Measurements from ENCODE around the gene TRPM7.
"Not testable (repeated sequence)": the region's sequence is repeated elsewhere in the genome, so short reads cannot be mapped to it uniquely, and the experiment has no call there.

The TRPM7 gene, protein sequence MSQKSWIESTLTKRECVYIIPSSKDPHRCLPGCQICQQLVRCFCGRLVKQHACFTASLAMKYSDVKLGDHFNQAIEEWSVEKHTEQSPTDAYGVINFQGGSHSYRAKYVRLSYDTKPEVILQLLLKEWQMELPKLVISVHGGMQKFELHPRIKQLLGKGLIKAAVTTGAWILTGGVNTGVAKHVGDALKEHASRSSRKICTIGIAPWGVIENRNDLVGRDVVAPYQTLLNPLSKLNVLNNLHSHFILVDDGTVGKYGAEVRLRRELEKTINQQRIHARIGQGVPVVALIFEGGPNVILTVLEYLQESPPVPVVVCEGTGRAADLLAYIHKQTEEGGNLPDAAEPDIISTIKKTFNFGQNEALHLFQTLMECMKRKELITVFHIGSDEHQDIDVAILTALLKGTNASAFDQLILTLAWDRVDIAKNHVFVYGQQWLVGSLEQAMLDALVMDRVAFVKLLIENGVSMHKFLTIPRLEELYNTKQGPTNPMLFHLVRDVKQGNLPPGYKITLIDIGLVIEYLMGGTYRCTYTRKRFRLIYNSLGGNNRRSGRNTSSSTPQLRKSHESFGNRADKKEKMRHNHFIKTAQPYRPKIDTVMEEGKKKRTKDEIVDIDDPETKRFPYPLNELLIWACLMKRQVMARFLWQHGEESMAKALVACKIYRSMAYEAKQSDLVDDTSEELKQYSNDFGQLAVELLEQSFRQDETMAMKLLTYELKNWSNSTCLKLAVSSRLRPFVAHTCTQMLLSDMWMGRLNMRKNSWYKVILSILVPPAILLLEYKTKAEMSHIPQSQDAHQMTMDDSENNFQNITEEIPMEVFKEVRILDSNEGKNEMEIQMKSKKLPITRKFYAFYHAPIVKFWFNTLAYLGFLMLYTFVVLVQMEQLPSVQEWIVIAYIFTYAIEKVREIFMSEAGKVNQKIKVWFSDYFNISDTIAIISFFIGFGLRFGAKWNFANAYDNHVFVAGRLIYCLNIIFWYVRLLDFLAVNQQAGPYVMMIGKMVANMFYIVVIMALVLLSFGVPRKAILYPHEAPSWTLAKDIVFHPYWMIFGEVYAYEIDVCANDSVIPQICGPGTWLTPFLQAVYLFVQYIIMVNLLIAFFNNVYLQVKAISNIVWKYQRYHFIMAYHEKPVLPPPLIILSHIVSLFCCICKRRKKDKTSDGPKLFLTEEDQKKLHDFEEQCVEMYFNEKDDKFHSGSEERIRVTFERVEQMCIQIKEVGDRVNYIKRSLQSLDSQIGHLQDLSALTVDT (N-terminal part only)

DNA sequence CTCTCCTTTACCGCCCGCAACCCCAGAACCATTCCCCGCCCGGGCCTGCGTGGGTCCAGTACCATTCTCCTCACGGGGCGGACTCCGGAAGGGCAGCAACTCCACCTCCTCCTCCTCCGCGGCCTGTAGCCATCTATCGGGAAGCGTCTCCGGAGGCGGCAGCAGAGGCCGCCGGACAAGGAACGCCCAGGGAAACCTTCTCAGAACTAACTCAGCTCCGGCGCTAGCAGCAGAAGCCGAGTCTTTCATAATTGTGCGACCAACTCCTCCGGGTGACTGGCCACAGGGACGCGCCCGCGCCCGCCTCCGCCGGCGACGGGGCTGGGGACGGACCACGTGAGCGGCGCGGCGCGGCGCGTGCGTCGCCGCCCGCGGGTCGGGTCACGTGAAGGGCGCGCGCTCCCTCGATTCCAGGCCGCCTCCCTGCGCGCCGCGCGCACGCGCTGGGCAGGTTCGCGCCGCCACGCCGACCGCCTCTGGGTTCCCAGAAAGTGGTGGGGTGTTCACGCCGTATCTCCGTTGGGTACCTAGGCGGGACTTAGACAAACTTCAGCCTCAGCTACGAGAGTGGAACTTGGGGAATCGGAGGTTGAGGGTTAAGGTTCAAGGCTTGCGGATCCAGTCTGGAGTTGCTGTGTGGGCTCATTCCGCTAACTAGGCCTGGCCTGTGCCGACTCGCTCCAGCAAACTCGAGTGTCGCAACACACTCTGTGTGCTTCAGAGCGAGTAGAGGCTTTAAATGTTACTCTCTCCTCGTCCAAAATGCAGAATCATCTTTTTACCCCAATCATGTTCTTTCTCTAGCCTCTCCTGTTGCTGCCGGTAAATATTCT is at the start of gene TRPM7:
TRPM7 (minus strand) TSS at position 329 of the 833 bp plus-strand sequence; CDS start at position 65, 264 bp downstream.
- in situ Hi-C loops (cut with MboI; ENCODE audit: low sequenced_read_pairs), result no loop called here

DNA sequence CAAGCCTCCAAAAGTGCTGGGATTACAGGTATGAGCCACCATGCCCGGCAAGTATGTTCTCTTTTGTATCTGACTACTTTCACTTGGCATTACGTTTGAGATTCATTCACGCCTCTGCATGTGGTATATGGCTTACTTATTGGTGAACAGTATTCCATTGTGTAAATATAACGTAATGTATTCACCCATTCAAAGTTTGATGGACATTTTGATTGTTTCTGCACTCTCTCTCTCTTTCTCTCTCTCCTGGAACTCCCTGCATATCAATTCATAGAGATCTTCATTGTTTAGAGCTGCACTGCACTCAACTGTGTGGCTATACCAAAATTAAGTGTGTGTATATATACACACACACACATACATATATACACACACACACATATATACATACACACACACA is 48.6 kb upstream of the TRPM7 start:
- in situ Hi-C loops (cut with MboI; ENCODE audit: low sequenced_read_pairs), result no loop called here

DNA sequence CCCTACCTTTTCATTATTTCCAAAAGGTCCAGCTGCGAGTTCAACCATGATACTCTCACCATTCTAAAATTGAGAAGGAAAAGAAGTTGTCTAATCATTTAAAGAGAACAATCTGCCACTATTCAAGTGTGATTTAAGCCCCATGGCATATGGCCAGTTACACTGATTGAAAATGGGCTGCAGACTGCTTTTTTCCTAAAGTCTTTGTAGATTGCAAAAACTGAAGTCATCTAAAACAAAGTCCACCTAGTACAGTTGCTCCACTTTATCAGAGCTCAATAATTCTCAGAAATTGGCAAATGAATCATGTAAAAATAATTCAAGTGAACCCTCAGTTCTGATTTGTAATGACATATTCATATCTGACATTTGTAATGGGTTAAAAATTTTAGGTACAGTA is 39.7 kb upstream of the TRPM7 start:
- in situ Hi-C loops (cut with MboI; ENCODE audit: low sequenced_read_pairs), result no loop called here

- in situ Hi-C loops (cut with MboI; ENCODE audit: low sequenced_read_pairs), result no loop called here
These were observed 32.1 kb upstream of the TRPM7 start for GRCh38 chr15:50718700-50719125.

GRCh38 chr15:50712018-50712417 is 25.4 kb upstream of the TRPM7 start:
- in situ Hi-C loops (cut with MboI; ENCODE audit: low sequenced_read_pairs), result no loop called here

DNA sequence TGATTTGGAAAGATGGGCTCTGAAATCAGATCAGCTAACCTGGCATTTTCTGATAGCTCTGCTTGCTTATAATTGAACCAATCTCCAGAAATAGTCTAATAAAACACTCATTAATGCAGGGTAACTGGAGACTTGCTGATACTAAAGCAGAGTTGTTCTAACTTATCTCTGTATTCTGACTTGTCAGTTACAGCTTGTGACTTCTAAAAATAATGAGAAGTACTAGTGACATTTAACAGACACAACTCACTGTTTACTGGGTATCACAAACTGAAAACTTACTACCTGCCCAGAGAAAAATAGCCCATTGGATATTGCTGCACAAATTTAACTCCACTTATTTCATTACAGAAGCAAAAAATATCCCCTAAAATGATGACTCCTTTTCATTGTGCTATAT is 24.0 kb upstream of the TRPM7 start:
- in situ Hi-C loops (cut with MboI; ENCODE audit: low sequenced_read_pairs), result no loop called here

DNA sequence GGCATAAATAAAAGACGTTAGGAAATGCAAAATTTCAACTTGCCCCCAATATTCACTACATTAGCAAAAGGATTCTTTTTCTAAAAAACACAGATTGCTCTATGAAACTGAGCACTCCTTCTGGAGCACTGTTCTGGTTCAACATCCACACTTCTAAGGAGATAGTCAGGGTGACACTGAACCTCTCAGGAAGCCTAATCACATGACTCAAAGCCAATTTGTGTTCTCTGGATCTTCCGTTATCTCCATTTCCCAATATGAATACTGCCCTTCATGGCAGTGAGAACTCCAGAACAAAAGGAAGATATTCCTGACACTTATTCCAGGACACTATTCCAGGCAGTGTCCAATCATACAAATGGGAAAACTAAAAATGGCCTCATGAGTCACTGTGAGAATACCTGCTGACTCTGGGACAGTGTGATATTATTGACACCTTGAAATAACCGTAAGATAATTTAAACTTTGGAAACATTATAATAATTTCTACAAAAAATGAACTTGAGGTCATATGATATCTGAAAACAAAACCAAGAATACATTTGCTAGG is 21.4 kb upstream of the TRPM7 start:
- in situ Hi-C loops (cut with MboI; ENCODE audit: low sequenced_read_pairs), result no loop called here

GRCh38 chr15:50702762-50703334 is 16.3 kb upstream of the TRPM7 start:
- in situ Hi-C loops (cut with MboI; ENCODE audit: low sequenced_read_pairs), result no loop called here

DNA sequence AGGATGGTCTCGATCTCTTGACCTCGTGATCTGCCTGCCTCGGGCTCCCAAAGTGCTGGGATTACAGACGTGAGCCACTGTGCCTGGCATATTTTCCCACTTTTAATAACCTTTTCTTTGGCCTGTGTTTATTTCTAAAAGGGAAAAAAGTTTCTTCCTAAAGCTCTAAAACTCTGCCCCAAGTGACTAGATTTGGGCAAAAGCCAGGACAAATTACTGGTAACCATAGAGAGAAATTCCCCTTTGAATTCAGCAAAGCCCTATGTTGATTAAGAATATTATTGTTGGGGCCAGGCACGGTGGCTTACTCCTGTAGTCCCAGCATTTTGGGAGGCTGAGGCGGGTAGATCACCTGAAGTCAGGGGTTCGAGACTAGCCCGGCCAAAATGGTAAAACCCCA is 11.5 kb upstream of the TRPM7 start:
- in situ Hi-C loops (cut with MboI; ENCODE audit: low sequenced_read_pairs), result no loop called here

GRCh38 chr15:50697109-50697797 is 10.7 kb upstream of the TRPM7 start:
- in situ Hi-C loops (cut with MboI; ENCODE audit: low sequenced_read_pairs), result no loop called here

- in situ Hi-C loops (cut with MboI; ENCODE audit: low sequenced_read_pairs), result not testable (repeated sequence)
These were observed 8.1 kb upstream of the TRPM7 start for GRCh38 chr15:50694634-50695165.

DNA sequence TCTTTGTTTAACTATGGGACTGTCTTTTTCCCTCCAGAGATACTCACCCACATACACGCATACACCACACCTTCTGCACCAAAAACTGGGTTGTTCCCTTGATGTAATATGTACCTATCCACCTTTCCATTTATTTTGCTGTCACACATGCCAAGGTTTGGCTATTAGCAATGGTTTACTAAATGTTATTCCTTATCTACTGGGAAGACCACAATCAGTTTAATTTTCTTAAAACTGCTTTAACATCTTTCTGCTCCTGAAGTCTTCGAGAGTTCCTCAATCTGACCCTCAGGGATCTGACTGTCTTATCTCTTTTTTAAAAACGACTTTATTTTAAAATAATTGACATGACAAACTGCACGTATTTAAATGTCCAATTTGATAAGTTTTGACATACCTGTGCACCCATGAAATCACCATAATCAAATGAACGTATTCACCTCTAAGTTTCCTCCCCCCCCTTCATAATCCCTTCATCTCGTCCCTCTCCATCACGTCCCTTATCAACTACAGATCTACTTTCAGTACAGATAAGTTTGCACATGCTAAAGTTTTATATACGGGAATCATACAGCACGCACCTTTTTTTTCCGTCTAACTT is 805 bp upstream of the TRPM7 start:
- in situ Hi-C loops (cut with MboI; ENCODE audit: low sequenced_read_pairs), result no loop called here

DNA sequence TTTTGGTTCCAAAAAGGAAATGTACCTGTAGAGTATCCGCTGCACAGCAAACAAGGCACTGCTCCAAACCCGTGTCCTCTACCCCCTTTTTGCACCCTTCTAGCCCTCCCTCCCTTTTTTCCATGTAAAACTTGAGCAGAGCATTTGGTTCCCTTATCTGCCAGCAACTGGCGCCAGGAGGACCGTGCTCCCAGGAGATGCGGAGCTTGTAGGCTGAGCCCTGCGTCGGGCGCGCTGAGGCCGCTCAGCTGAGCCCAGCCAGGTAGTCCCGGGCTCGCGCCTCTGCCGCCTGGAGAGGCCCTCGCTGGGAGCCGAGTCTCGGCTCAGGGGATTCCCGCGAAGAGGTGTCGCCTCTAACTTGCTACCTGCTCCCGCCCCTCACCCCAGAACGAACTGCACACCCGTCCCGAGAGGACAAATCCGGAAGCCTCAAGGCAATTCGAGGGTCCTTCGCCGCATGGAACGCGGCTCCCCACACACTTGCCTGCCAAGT is 575 bp downstream of the TRPM7 start:
- in situ Hi-C loops (cut with MboI; ENCODE audit: low sequenced_read_pairs), result no loop called here

- in situ Hi-C loops (cut with MboI; ENCODE audit: low sequenced_read_pairs), result no loop called here
These were observed 1.2 kb downstream of the TRPM7 start for GRCh38 chr15:50685191-50685975.

DNA sequence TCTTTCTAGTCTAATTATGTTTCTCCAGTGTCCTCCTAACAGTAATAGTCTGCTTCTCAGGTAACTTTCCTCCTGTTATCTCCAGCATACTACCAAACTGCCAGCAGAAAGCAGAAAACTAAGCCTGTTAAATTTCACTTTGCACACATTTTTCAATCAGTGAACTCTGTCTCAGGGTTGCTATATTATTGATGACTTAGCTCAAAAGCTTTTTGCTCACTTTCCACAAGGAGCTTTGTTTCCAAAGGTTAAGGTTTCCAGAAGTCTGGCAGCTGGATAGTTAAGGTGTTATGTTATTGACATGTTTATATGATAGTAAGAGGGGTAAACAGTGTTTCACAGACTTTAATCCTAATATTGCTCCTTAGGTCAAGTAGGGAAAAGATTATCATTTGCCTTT is 5.1 kb downstream of the TRPM7 start:
- in situ Hi-C loops (cut with MboI; ENCODE audit: low sequenced_read_pairs), result no loop called here

GRCh38 chr15:50676799-50677483 is 9.7 kb downstream of the TRPM7 start:
- in situ Hi-C loops (cut with MboI; ENCODE audit: low sequenced_read_pairs), result no loop called here

Measured in HL-60/S4 treated with phorbol 12-myristate 13-acetate at 8.2 ng/mL for 4 days and 3 days (cell line).